GM18873 (cell line): ENCODE results near the gene FBN3.

Source experiments
- ATAC-seq: cut with Tn5 transposase; IDR thresholded peaks from one replicate; pipeline ENCODE4 v1.9.1; 2021; ENCODE audit warnings: mild to moderate bottlenecking, moderate library complexity, moderate number of reproducible peaks; ENCODE audit not compliant: unreplicated experiment, low FRiP score

Gene FBN3

GRCh38 chr19:8150178-8150865 is 930 bp upstream of the FBN3 start:
- ATAC-seq: no peak

DNA sequence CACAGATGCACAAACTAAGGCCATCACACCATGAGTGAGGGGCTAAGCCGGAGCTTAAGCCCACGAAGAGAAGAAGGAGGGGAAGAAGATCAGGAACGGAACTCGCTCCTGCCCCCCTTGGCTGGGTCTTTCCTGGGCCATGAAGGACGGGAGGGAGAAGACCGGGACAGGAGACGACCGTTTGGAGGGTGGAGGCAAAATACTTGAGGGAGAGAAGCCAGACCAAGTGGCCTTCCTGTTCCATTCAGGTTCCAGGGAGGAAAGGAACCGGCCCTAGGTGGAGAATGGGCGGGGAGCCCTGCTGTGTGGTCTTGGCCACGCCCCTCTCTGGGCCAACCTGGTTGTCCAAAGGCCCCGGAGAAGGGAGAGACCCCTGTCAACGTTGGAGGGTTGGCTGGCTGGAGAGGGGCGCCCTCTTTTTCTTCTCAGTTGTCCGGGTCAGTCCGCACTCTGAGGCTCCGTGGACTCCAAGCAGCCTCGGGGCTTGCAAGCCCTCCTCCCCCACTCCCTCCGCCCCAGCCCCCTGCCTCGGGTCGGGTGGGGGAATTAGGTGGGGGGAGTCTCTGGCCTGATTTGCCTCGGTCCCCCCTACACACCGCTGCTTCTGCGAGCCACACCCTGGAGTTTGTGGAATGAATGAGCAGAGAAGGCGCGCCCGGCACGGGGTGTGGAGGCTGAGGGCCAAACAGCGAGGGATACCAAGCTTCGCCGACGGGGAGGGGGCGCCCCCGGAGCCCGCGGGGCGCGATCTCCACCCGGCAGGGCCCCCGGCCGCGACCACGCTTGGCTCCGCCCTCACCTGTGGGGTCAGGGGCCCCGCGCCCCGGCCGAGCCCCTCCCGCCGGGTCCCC is 757 bp downstream of the FBN3 start:
- no peak for ATAC-seq

- no peak for ATAC-seq
These were observed 1.3 kb downstream of the FBN3 start for GRCh38 chr19:8148088-8148409.

GRCh38 chr19:8147582-8147978 is 1.8 kb downstream of the FBN3 start:
- no peak for ATAC-seq

DNA sequence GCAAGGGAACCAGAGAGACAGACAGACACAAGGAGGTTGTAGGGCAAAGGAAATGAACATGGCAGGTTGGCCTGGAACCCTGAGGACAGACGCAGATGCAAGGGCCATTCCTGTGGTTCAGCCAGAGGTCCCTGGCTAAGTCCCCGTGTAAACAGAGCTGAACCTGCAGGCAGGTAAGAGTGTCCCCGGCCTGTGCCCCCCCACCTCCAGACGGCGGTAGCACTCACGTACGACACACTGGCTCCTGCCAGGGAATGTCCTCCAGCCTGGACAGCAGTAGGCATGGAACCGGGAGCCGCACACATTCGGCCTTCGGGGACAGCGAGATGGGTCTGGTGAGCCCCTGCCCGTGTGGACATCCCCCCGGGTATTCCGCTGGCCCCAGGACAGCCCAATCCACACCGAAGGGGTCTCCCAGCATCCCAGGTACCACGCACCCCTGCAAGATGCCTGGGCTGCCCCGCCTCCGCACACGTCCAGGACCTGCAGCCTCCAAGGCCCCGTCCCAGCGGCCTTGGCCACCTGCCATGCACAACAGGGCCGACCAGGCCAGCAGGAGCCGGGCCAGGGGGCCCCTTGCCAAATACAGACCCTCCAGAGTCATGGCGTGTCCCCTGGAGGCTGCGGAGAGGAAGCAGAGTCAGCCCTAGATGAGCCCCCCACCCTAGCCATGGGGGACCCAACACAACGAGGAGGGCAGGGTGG is 2.4 kb downstream of the FBN3 start:
- ATAC-seq: no peak

- ATAC-seq: no peak
These were observed 5.0 kb downstream of the FBN3 start for GRCh38 chr19:8144273-8144995.

DNA sequence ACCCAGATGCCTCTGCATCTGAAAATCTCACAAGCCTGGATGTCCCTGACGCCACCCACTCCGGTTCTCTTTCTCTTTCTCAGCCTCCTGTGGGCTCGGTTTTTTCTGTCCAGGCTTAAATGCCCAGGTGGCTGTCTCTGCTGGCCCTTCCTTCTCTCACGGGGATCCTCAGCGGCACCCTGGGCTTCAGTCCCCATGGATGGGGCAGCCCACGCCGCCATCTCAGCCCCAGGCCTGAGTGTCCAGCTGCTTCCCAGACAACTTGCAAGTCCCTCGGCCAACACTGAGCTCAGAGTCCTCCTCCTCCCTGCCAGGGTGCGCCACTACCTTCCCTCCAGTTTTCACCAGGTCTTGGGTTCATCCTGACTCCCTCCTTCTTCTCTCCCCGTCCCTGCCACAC is 6.4 kb downstream of the FBN3 start:
- no peak for ATAC-seq

- no peak for ATAC-seq
These were observed 6.9 kb downstream of the FBN3 start for GRCh38 chr19:8142513-8142900.

DNA sequence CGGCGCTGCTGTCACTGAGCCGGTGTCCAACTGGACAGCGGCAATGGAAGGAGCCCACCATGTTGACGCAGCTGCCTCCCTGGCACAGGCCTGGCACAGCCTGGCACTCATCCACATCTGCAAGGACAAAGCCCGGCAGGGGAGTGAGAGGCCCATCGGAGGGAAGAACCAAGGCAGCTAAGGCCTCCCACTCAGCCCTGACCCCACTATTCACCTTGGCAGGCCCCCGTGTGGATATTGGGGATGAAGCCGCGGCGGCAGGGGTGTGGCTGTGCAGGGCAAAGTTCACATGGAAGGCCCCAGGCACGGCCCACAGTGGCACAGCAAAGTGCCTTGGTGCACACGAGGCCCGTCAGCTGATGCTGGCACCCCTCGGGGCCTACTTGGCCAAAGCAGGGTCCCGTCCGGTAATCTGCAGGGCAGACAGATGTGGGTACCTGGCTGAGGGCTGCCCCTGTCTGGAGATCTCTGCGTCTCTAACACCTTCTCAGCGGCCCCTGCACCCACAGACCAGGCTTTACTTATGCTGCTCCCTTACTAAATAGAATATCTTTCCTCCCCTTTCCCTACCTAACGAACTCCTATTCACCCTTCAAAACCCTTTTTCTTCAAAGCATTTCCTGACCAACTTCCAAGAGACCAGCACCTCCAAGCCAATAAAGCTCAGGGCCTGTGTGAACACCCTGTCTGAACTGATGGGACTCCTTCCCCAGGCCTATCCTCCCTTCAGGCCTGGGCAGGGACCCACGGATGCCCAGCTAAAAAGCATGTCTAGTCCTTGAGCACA is 7.5 kb downstream of the FBN3 start:
- ATAC-seq: no peak

DNA sequence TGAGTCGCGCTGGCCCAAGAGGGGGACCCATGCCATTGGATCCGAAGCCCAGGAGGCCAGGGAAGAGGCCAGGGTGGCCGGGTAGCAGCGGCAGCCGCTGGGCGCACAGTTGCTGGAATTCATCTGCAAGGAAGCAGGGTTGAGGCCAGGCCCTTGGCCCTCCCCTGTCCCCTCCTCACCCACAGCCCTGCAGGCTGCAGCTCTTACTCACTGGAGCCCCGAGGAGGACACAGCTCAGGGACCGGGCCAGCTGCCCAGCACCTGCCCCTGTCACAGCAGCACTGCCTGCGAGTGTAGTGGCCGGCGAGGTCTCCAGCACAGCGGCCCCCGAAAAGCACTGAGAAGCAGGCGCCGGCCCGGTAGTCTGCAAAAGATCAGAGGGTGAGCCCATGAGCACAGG is 11.2 kb downstream of the FBN3 start:
- ATAC-seq: no peak

DNA sequence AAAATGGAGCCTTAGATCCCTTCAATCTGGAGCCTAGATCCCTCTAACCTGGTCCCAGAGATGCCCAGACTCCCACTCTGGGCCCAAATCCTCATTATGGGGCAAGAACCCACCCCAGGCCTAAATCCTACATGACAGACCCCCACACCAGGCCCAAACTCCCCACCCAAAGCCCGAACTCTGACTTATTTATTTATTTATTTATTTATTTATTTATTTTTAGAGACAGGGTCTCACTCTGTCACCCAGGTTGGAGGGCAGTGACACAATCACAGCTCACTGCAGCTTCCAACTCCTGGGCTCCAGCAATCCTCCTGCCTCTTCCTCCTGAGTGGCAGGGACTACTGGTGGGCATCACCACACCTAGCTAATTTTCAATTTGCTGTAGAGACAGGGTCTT is 12.0 kb downstream of the FBN3 start:
- no peak for ATAC-seq

GRCh38 chr19:8135946-8136618 is 13.3 kb downstream of the FBN3 start:
- no peak for ATAC-seq

- no peak for ATAC-seq
These were observed 16.4 kb downstream of the FBN3 start for GRCh38 chr19:8132858-8133458.

DNA sequence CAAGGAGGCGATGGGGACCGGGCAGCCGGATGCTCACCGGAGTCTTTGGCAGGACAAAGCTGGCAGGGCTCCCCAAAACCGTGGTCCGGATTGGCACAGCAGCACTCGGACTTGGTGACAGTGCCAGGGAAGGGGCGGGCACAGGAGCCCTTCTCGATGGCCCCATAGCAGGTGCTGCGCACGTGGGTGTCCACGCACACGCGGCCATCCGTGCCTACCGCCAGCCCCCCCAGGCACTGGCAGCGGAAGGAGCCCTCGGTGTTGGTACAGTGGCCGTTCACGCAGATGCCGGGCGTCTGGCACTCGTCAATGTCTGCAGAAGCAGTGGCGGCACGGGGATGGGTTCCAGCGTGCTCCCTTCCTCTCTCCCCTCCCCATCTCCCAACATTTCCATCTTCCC is 17.9 kb downstream of the FBN3 start:
- no peak for ATAC-seq

GRCh38 chr19:8129061-8129618 is 20.3 kb downstream of the FBN3 start:
- no peak for ATAC-seq

DNA sequence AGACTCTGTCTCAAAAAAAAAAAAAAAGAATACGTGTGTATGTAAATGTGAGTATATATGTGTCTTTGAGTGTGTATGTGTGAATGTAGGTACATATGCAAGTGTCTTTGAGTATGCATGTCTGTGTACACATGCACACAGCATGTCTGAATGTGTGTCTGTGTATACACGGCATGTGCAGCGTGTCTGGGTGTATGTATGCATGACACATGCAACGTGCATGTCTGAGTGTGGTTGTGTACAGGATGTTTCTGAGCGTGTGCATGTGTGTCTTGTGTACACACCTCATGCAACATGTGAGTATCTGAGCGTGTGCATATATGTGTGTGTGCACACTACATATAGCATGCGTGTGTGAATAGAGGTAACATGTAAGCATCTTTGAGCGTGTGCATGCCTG is 20.8 kb downstream of the FBN3 start:
- ATAC-seq: no peak

DNA sequence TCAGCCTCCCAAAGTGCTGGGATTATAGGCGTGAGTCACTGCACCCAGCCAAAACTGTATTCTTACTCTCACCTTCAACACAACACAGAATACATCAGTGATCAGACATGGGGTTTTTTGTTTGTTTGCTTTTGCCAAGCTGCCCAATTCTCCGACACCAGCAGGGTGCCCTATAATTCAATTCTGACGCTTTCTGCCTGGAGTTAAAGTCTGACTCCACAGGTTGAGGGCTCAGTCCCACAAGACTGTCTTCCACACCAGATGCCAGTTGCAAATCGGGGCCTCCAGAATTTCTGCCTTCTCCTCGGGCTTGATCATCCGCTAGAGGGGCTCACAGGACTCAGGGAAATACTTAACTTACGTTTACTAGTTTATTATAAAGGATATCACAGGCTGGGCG is 22.1 kb downstream of the FBN3 start:
- no peak for ATAC-seq

DNA sequence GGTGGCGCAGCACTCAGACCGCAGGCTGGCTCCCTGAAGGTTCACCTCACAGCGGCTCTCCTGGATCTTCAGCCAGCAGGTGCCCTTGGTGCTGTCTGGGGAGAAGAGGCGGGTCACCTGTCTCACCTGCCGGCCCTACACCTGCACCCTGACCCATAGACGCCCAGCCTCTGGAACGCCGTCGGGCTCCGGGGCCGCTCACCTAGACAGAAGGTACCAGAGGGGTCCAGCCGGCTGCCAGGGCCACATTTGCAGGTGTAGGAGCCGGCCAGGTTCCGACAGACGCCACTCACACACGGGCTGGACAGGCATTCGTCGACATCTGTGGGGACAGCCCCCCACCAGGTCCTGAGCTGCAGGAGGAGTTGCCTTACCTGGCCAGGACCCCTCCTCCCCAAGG is 22.9 kb downstream of the FBN3 start:
- ATAC-seq: no peak

DNA sequence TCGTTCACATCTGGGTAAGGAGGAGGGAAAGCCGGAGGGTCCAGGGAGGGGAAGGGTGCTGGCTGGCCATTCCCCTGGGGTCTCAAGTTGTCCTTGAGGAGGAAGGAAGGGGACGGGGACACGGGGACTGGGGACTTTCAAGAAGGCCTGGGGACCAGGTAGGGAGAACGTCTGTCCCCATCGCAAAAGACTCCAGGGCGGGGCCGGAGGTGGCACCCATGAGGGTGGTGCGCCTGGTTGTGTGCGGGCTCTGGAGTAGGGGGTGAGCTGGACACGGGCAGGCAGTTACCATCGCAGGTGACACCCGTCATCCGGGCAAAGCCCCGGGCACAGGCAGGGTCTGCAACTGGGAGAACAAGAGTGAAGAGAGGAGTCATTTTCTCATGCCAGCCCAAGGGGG is 23.4 kb downstream of the FBN3 start:
- no peak for ATAC-seq
